Kidney (tissue), 14 donors: ENCODE results near the gene MNT. TPM values are rescaled to one million over a fixed set of nuclear protein-coding genes. Genes with fewer than 3 reads are reported as not detected.

Experiments used
- DNase-seq, 5 donors: peaks; one replicate each; pipeline ENCODE4 v3.0.0-alpha.2; 2013 to 2020
- FAIRE-seq: peaks from 2 replicates; lab custom pipeline; 2012; peaks lifted over from hg19 to GRCh38; lab: Jason Lieb, UNC
- H3K27ac ChIP-seq, 2 donors: one replicate each; pipeline ENCODE4 v1.7.0; 2013; ENCODE audit warnings: low read depth in 2 of 2, low read length in 2 of 2, inconsistent platforms in 1 of 2
- H3K27me3 ChIP-seq: one replicate; pipeline ENCODE4 v1.7.1; 2013; ENCODE audit warnings: low read length, inconsistent platforms; ENCODE audit not compliant: control insufficient read depth, insufficient read depth
- H3K36me3 ChIP-seq, 3 donors: one replicate each; pipeline versions ENCODE4 v1.7.0 to v1.7.1; 2013; ENCODE audit warnings: low read length in 3 of 3, control low read depth in 1 of 3, inconsistent platforms in 1 of 3; ENCODE audit not compliant: insufficient read depth in 3 of 3, control insufficient read depth in 2 of 3
- H3K4me1 ChIP-seq, 3 donors: one replicate each; pipeline versions ENCODE4 v1.7.0 to v1.7.1; 2013; ENCODE audit warnings: low read length in 3 of 3, inconsistent platforms in 1 of 3, low read depth in 1 of 3; ENCODE audit not compliant: control insufficient read depth in 2 of 3, insufficient read depth in 2 of 3
- H3K4me3 ChIP-seq, 3 donors: one replicate each; pipeline versions ENCODE4 v1.7.0 to v1.8.1; 2013; ENCODE audit warnings: low read length in 3 of 3, control low read depth in 1 of 3, inconsistent platforms in 1 of 3
- H3K9ac ChIP-seq, 3 donors: one replicate each; pipeline versions ENCODE4 v1.7.0 to v1.7.1; 2013; ENCODE audit warnings: low read length in 3 of 3, control low read depth in 1 of 3, inconsistent platforms in 1 of 3
- H3K9me3 ChIP-seq, 3 donors: one replicate each; pipeline versions ENCODE4 v1.7.0 to v1.7.1; 2013; ENCODE audit warnings: low read length in 3 of 3, control low read depth in 1 of 3, inconsistent platforms in 1 of 3; ENCODE audit not compliant: control insufficient read depth in 2 of 3, insufficient read depth in 1 of 3
- CTCF ChIP-seq: IDR thresholded peaks from 3 replicates; pipeline ENCODE4 v1.5.1; 2012; ENCODE audit warnings: mild to moderate bottlenecking, moderate library complexity, borderline replicate concordance; ENCODE audit not compliant: insufficient read depth; ENCODE audit errors: extremely low read depth
- intact Hi-C: fragments of 100-400 bp; cut with DNase I; formaldehyde crosslinking; loops from one replicate; pipeline ENCODE4 v1.11.1; 2022
- polyA plus RNA-seq: library from polyadenylated mRNA; stranded (reverse); fragments of 350-450 nt; fragmentation: Illumina TruSeq; extraction: RNeasy Lipid Tissue Mini Kit (QIAGEN cat#74804); gene quantifications from one replicate; pipeline ENCODE4 v1.2.3, GENCODE V29; 2014; ENCODE audit warnings: low read depth, low replicate concordance; ENCODE audit not compliant: insufficient read depth
- total RNA-seq: library from RNA; stranded (reverse); fragmentation: NEBNext Ultra II Directional; extraction: Animal tissue kit (Norgen Biotek cat#: 25700); gene quantifications from one replicate; pipeline ENCODE4 v1.2.1, GENCODE V29; 2021
- donor health status: control.
- donor health status: control.
- donor health status: control.
- donor health status: control.
- donor health status: control.
- donor health status: DM: yes; HTN: yes; CAD: no.
- donor health status: Normal renal cell carcinoma (clear cell type).

MNT gene
- total and polyA plus RNA-seq, 2 donors from 2014 or later = 3.7 to 39.8 TPM

- Histone ChIP-seq H3K9me3 (no peaks in the 10 kb centered on the region), H3K27me3 (no peaks in the 10 kb centered on the region), H3K4me1 (peaks cover 0 to 6% (median 0%) of the 10 kb centered on the region in 3 donors), H3K27ac (no peak overlapping the region), H3K36me3 (peaks cover 0 to 20% (median 13%) of the 10 kb centered on the region in 3 donors), H3K4me3 (no peak overlapping the region), H3K9ac (no peak overlapping the region)
- FAIRE-seq (no peak), DNase-seq (no peak)
- intact Hi-C loops = no loop called here
- no peak for TF ChIP-seq CTCF
Observed at GRCh38 chr17:2374549-2375285, 26.1 kb downstream of the MNT start.

DNA sequence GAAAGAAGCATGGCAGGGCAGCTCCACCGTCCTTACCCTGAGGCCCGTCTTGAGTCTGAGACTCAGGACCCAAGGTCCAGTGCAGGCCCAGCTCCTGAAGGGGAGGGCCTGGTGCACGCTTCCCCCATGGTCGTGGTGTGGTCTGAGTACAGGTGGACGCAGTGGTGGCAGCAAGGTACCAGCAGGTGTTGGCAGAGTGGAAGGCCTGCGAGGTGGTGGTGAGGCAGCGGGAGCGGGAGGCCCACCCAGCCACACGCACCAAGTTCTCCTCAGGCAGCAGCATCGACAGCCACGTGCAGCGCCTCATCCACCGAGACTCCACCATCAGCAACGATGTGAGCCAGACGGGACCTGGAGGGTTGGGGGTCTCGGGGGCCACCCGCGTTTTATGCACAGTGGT, 27.7 kb downstream of the MNT start:
- FAIRE-seq (no peak), DNase-seq (peak in 1 of 5 donors; percentile 71)
- TF ChIP-seq CTCF = no peak
- H3K9ac ChIP-seq = no peak overlapping the region
- H3K9me3 ChIP-seq = no peaks in the 10 kb centered on the region
- H3K27me3 ChIP-seq = no peaks in the 10 kb centered on the region
- intact Hi-C loops = no loop called here
- H3K27ac ChIP-seq = no peak overlapping the region
- H3K36me3 ChIP-seq = peaks cover 0 to 20% (median 13%) of the 10 kb centered on the region in 3 donors
- H3K4me1 ChIP-seq = peaks cover 0 to 4% (median 0%) of the 10 kb centered on the region in 3 donors
- no peak overlapping the region for H3K4me3 ChIP-seq

- no peak for TF ChIP-seq CTCF
- Histone ChIP-seq H3K27ac (no peak overlapping the region), H3K4me1 (peaks cover 0 to 4% (median 0%) of the 10 kb centered on the region in 3 donors), H3K9ac (no peak overlapping the region), H3K27me3 (no peaks in the 10 kb centered on the region), H3K9me3 (no peaks in the 10 kb centered on the region), H3K4me3 (no peak overlapping the region), H3K36me3 (peaks cover 0 to 19% (median 13%) of the 10 kb centered on the region in 3 donors)
- DNase-seq (no peak), FAIRE-seq (no peak)
- intact Hi-C loops = no loop called here
Observed at GRCh38 chr17:2372681-2373080, 28.2 kb downstream of the MNT start.
